Gastroesophageal sphincter (tissue), 4 donors: ENCODE measurements around the gene THSD4. TPM values are rescaled to one million over a fixed set of nuclear protein-coding genes. Genes with fewer than 3 reads are reported as not detected.

Experiments
- ATAC-seq: fragments of 150-250 bp; one replicate; pipeline ENCODE4 v1.9.1; 2016; ENCODE audit warnings: mild to moderate bottlenecking, moderate library complexity
- H3K27ac ChIP-seq, 4 donors: fragments of 200-600 bp; sonication (generic) in 3 of 4; 1 replicate in 3 of 4; 2 replicates in 1 of 4; pipeline ENCODE4 v1.5.1; 2016 to 2019
- H3K27me3 ChIP-seq: fragments of 200-600 bp; sonication (generic); one replicate; pipeline ENCODE4 v1.5.1; 2019
- H3K36me3 ChIP-seq, 2 donors: fragments of 200-600 bp; sonication (generic); one replicate each; pipeline ENCODE4 v1.5.1; 2019; ENCODE audit warnings: control low read depth in 1 of 2
- H3K4me1 ChIP-seq, 3 donors: fragments of 200-600 bp; sonication (generic); 1 replicate in 2 of 3; 2 replicates in 1 of 3; pipeline ENCODE4 v1.5.1; 2016 to 2019; ENCODE audit warnings: control low read depth in 2 of 3
- H3K4me3 ChIP-seq, 2 donors: fragments of 200-600 bp; sonication (generic); one replicate each; pipeline ENCODE4 v1.5.1; 2019; ENCODE audit warnings: mild to moderate bottlenecking in 1 of 2, moderate library complexity in 1 of 2
- H3K9me3 ChIP-seq, 3 donors: fragments of 200-600 bp; sonication (generic); one replicate each; pipeline ENCODE4 v1.5.1; 2017 to 2019; ENCODE audit warnings: control low read depth in 2 of 3
- CTCF ChIP-seq, 4 experiments: fragments of 200-600 bp in 2 of 4; fragments of 450-650 bp in 2 of 4; sonication (generic) in 1 of 4; IDR thresholded peaks; one replicate each; pipeline ENCODE4 v1.5.1; 2017 to 2019; ENCODE audit warnings: antibody characterized with exemption in 4 of 4, mild to moderate bottlenecking in 2 of 4, moderate library complexity in 2 of 4
- EP300 ChIP-seq: sonication (generic); formaldehyde crosslinking; IDR thresholded peaks from one replicate; pipeline ENCODE4 v1.6.1; 2017; ENCODE audit warnings: antibody characterized with exemption, mild to moderate bottlenecking
- POLR2A ChIP-seq, 2 donors: fragments of 450-650 bp; IDR thresholded peaks; one replicate each; pipeline ENCODE4 v1.6.1; 2017; ENCODE audit warnings: antibody characterized with exemption in 2 of 2, mild to moderate bottlenecking in 2 of 2, moderate library complexity in 1 of 2
- POLR2AphosphoS5 ChIP-seq: sonication (generic); formaldehyde crosslinking; IDR thresholded peaks from one replicate; pipeline ENCODE4 v1.6.1; 2017; ENCODE audit warnings: antibody characterized with exemption
- WGBS, 2 donors: methylation state at CpG; one replicate each; pipeline ENCODE4 v1.1.5; 2018; ENCODE audit warnings: low coverage in 1 of 2; 5-methylcytosine and 5-hydroxymethylcytosine counted together
- total RNA-seq, 4 donors: library from RNA; depleted of rRNA; stranded (reverse); fragments of >200 nt; gene quantifications; one replicate each; pipeline ENCODE4 v1.1.0, GENCODE V29; 2016

THSD4 gene
- total RNA-seq, 4 donors from 2014 or later, result 4.6 to 28.5 (median 17.6) TPM

GRCh38 chr15:71465131-71465955, 350.1 kb downstream of the THSD4 start:
- H3K27ac ChIP-seq, result no peak overlapping the region
- no peaks in the 10 kb centered on the region for H3K36me3 ChIP-seq
- TF ChIP-seq CTCF (IDR thresholded peaks at IDR 0.05) (no peak), EP300 (no peak), POLR2AphosphoS5 (no peak), POLR2A (IDR thresholded peaks at IDR 0.05) (no peak)
- H3K4me1 ChIP-seq, result peaks cover 0 to 9% (median 5%) of the 10 kb centered on the region in 3 donors
- no peak for ATAC-seq
- no peaks in the 10 kb centered on the region for H3K27me3 ChIP-seq
- WGBS, 2 donors, result 66 to 76% methylated on average over 3 of the region's 3 CpGs
- no peak overlapping the region for H3K4me3 ChIP-seq
- no peaks in the 10 kb centered on the region for H3K9me3 ChIP-seq

- no peak overlapping the region for H3K4me3 ChIP-seq
- H3K27me3 ChIP-seq, result no peaks in the 10 kb centered on the region
- TF ChIP-seq CTCF (IDR thresholded peaks at IDR 0.05), result no peak
- TF ChIP-seq EP300, result no peak
- TF ChIP-seq POLR2A (IDR thresholded peaks at IDR 0.05), result no peak
- no peak for TF ChIP-seq POLR2AphosphoS5
- H3K36me3 ChIP-seq, result no peaks in the 10 kb centered on the region
- ATAC-seq, result no peak
- H3K27ac ChIP-seq, result no peak overlapping the region
- H3K9me3 ChIP-seq, result no peaks in the 10 kb centered on the region
- peaks cover 0 to 9% (median 5%) of the 10 kb centered on the region in 3 donors for H3K4me1 ChIP-seq
- WGBS, 2 donors, result 100% methylated on average over 1 of the region's 1 CpG
Measured at GRCh38 chr15:71468715-71469114, 353.4 kb downstream of the THSD4 start.

- H3K27ac ChIP-seq, result no peak overlapping the region
- WGBS, 2 donors, result 60 to 72% methylated on average over 1 to 8 of the region's 8 CpGs
- H3K4me3 ChIP-seq, result no peak overlapping the region
- H3K27me3 ChIP-seq, result no peaks in the 10 kb centered on the region
- TF ChIP-seq CTCF (IDR thresholded peaks at IDR 0.05) (no peak), EP300 (no peak), POLR2A (IDR thresholded peaks at IDR 0.05) (no peak), POLR2AphosphoS5 (no peak)
- no peaks in the 10 kb centered on the region for H3K9me3 ChIP-seq
- no peak for ATAC-seq
- peaks cover 0 to 9% (median 5%) of the 10 kb centered on the region in 3 donors for H3K4me1 ChIP-seq
- no peaks in the 10 kb centered on the region for H3K36me3 ChIP-seq
Measured at GRCh38 chr15:71469413-71469812, 354.1 kb downstream of the THSD4 start.

GRCh38 chr15:71471347-71471746, 356.1 kb downstream of the THSD4 start:
- Histone ChIP-seq H3K36me3 (no peaks in the 10 kb centered on the region), H3K9me3 (no peaks in the 10 kb centered on the region), H3K4me1 (no peaks in the 10 kb centered on the region), H3K27ac (no peak overlapping the region), H3K27me3 (no peaks in the 10 kb centered on the region), H3K4me3 (no peak overlapping the region)
- 80 to 100% methylated on average over 1 of the region's 1 CpG for WGBS, 2 donors
- ATAC-seq, result no peak
- TF ChIP-seq EP300 (no peak), CTCF (IDR thresholded peaks at IDR 0.05) (no peak), POLR2A (IDR thresholded peaks at IDR 0.05) (no peak), POLR2AphosphoS5 (no peak)

- no peak for TF ChIP-seq CTCF (IDR thresholded peaks at IDR 0.05)
- TF ChIP-seq POLR2A (IDR thresholded peaks at IDR 0.05), result no peak
- no peak for TF ChIP-seq EP300
- TF ChIP-seq POLR2AphosphoS5, result no peak
- H3K4me1 ChIP-seq, result no peaks in the 10 kb centered on the region
- no peaks in the 10 kb centered on the region for H3K27me3 ChIP-seq
- 56 to 77% methylated on average over 4 of the region's 4 CpGs for WGBS, 2 donors
- H3K36me3 ChIP-seq, result no peaks in the 10 kb centered on the region
- no peaks in the 10 kb centered on the region for H3K9me3 ChIP-seq
- no peak for ATAC-seq
- no peak overlapping the region for H3K27ac ChIP-seq
- H3K4me3 ChIP-seq, result no peak overlapping the region
Measured at GRCh38 chr15:71472566-71472965, 357.3 kb downstream of the THSD4 start.
